Measurements from ENCODE around the gene SLC38A6. TPM values are rescaled to one million over a fixed set of nuclear protein-coding genes. Genes with fewer than 3 reads are reported as not detected.

SLC38A6 gene
- total RNA-seq, result 20.1 TPM
- long read RNA-seq, transcript SLC38A6-201 (16 exons, 1,688 nt), result major isoform, 12 of 49 reads
- long read RNA-seq, partial matches to known transcripts, result 2 of 49 reads
- long read RNA-seq, other reads (novel, unspliced or antisense), result 35 of 49 reads

GRCh38 chr14:60980811-60981632, at the start of gene SLC38A6, which contains the start of gene TRMT5:
Gene SLC38A6, plus strand, starts transcription at chr14:60981245. Its CDS starts 33 bp downstream, at chr14:60981278.
Gene TRMT5, minus strand, starts transcription at chr14:60981079. Its CDS starts 106 bp downstream, at chr14:60980973.
- peak; percentile 96 for DNase-seq (ENCODE audit: low spot score)

GRCh38 chr14:60933920-60934655, 47.0 kb upstream of the SLC38A6 start:
- DNase-seq (ENCODE audit: low spot score), result no peak

- no peak for DNase-seq (ENCODE audit: low spot score)
These were observed 45.7 kb upstream of the SLC38A6 start for GRCh38 chr14:60935319-60935718.

- DNase-seq (ENCODE audit: low spot score), result no peak
These were observed 37.4 kb upstream of the SLC38A6 start for GRCh38 chr14:60943637-60944032.

- no peak for DNase-seq (ENCODE audit: low spot score)
These were observed 36.8 kb upstream of the SLC38A6 start for GRCh38 chr14:60944204-60944603.

GRCh38 chr14:60945984-60946383, 35.1 kb upstream of the SLC38A6 start:
- DNase-seq (ENCODE audit: low spot score), result no peak

GRCh38 chr14:60946773-60947172, 34.3 kb upstream of the SLC38A6 start:
- DNase-seq (ENCODE audit: low spot score), result no peak

GRCh38 chr14:60951776-60952435, 29.1 kb upstream of the SLC38A6 start:
- no peak for DNase-seq (ENCODE audit: low spot score)

- no peak for DNase-seq (ENCODE audit: low spot score)
These were observed 24.8 kb upstream of the SLC38A6 start for GRCh38 chr14:60956202-60956601.

GRCh38 chr14:60956632-60957031, 24.4 kb upstream of the SLC38A6 start:
- no peak for DNase-seq (ENCODE audit: low spot score)

GRCh38 chr14:60958146-60958545, 22.9 kb upstream of the SLC38A6 start:
- DNase-seq (ENCODE audit: low spot score), result no peak

GRCh38 chr14:60963761-60964160, 17.3 kb upstream of the SLC38A6 start:
- no peak for DNase-seq (ENCODE audit: low spot score)

GRCh38 chr14:60964904-60965303, 16.1 kb upstream of the SLC38A6 start:
- no peak for DNase-seq (ENCODE audit: low spot score)

- no peak for DNase-seq (ENCODE audit: low spot score)
These were observed 15.6 kb upstream of the SLC38A6 start for GRCh38 chr14:60965402-60965801.

GRCh38 chr14:60968099-60968498, 12.9 kb upstream of the SLC38A6 start:
- no peak for DNase-seq (ENCODE audit: low spot score)

- DNase-seq (ENCODE audit: low spot score), result no peak
These were observed 12.4 kb upstream of the SLC38A6 start for GRCh38 chr14:60968671-60969070.

GRCh38 chr14:60970146-60970545, 10.9 kb upstream of the SLC38A6 start:
- DNase-seq (ENCODE audit: low spot score), result no peak

- no peak for DNase-seq (ENCODE audit: low spot score)
These were observed 9.8 kb upstream of the SLC38A6 start for GRCh38 chr14:60971271-60971670.

- DNase-seq (ENCODE audit: low spot score), result no peak
These were observed 8.8 kb upstream of the SLC38A6 start for GRCh38 chr14:60972295-60972694.

GRCh38 chr14:60973070-60973469, 8.0 kb upstream of the SLC38A6 start:
- DNase-seq (ENCODE audit: low spot score), result no peak

- DNase-seq (ENCODE audit: low spot score), result no peak
These were observed 6.9 kb upstream of the SLC38A6 start for GRCh38 chr14:60974090-60974651.

Data from mesenteric fat pad (tissue), 1 donor.